ENCODE data around the gene PREX1.

PREX1 gene

GRCh38 chr20:48826069-48826468 lies 1.7 kb downstream of the PREX1 start:
- no peak for DNase-seq (ENCODE audit: extremely low read depth in 1 of 2, low read depth in 1 of 2)

DNA sequence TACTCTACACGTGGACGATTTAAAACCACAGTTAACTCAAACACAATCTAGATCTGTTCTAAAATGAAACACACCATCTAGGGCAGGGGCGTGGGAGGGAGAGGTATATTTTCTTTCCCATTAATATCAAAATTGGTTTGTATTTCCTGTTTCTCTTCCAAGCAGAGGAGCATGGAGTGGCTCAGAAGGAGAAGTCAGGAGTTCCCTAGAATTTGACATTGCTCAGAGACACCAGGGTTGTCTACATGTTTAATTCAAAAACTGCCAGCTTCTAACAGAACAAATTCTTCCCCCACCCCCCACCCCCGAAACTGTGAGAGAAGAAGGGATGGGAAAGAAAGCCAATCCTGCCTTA lies 2.3 kb downstream of the PREX1 start:
- no peak for DNase-seq (ENCODE audit: extremely low read depth in 1 of 2, low read depth in 1 of 2)

- DNase-seq (ENCODE audit: extremely low read depth in 1 of 2, low read depth in 1 of 2), result no peak
Observed at GRCh38 chr20:48824830-48825565, 2.8 kb downstream of the PREX1 start.

DNA sequence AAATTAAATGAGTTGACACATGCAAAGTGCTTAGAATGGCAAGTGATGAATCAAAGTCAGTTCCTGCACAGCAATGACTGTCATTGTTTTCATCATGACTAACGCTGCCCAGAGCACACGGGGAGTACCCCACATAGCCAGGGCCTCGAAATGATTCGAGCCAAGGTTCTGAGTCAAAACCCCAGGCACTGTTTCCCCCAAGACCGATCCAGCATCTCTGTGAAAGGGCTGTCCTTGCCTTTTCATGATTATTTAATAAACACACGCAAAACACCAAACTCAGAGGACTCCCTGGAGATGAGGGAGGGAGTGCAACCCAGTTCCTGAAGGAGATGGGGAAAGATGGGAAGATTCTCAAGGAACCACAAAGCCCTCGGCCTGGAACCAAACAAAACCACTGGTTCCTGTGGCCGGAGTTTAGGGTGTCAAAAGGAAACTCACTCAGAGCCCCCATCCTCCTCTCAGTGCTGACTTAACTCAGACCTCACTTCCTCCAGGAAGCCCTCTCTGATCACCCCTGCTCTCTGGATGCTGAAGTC lies 3.8 kb downstream of the PREX1 start:
- peak; percentile 51 to 73 for DNase-seq (ENCODE audit: extremely low read depth in 1 of 2, low read depth in 1 of 2)

- no peak for DNase-seq (ENCODE audit: extremely low read depth in 1 of 2, low read depth in 1 of 2)
Observed at GRCh38 chr20:48823476-48823875, 4.3 kb downstream of the PREX1 start.

DNA sequence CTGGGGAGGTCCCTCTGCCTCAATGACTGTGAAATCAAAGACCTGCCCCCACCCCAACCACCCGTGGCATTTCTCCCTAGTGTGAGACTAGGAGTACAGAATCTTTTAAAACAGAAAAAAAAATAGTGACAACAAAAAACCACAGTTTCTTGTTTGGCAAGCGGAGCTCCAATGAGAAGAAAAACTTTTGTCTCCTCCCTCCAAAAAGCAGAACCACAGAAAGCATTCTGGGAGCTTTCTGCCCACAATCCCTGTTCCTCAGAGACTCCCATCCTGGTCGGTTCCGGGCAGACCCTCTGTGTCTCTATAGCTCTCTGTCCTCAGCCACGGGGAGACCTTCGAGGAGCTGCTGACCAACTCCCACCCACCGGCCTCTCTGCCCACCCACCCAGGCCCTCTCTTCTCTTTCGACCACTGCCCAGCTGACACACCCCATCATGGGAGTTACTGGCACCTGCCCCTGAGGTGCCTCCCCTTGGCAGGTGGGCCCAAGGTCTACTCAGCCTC lies 4.9 kb downstream of the PREX1 start:
- DNase-seq (ENCODE audit: extremely low read depth in 1 of 2, low read depth in 1 of 2), result no peak

DNA sequence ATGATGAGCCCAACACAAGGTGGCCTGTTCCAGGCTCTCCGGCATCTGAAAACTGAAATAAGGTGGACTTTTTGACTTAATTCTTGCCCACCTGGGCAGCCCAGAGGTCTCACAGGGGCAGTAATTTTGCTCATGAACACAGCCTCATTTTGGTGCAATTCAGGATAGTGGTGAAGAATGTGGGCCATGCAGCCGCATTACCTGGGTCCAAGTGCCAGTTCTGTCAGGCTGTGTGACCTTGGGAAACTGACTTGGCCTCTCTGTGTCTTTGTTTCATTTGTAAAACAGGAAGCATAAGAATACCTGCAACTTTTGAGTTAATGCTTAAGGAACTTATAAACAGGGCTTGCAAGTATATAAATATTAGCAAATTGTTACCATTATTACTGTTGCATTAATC lies 5.6 kb downstream of the PREX1 start:
- DNase-seq (ENCODE audit: extremely low read depth in 1 of 2, low read depth in 1 of 2), result no peak

- DNase-seq (ENCODE audit: extremely low read depth in 1 of 2, low read depth in 1 of 2), result no peak
Observed at GRCh38 chr20:48821261-48821920, 6.4 kb downstream of the PREX1 start.

DNA sequence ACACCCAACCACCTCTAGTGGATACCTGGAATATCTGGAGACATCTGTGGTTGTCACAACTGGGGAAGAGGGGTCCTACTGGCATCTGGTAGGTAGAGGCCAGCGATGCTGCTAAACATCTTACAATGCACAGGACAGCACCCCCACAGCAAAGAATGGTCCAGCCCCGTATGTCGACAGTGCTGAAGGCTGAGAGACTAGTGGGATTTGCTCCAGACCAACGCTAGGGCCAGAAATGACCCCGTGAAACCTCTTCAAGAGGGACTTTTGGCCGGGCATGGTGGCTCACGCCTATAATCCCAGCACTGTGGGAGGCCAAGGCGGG lies 7.2 kb downstream of the PREX1 start:
- DNase-seq (ENCODE audit: extremely low read depth in 1 of 2, low read depth in 1 of 2), result no peak

GRCh38 chr20:48819821-48820648 lies 7.8 kb downstream of the PREX1 start:
- no peak for DNase-seq (ENCODE audit: extremely low read depth in 1 of 2, low read depth in 1 of 2)

- DNase-seq (ENCODE audit: extremely low read depth in 1 of 2, low read depth in 1 of 2), result no peak
Observed at GRCh38 chr20:48819089-48819488, 8.7 kb downstream of the PREX1 start.

- DNase-seq (ENCODE audit: extremely low read depth in 1 of 2, low read depth in 1 of 2), result no peak
Observed at GRCh38 chr20:48818481-48818987, 9.3 kb downstream of the PREX1 start.

DNA sequence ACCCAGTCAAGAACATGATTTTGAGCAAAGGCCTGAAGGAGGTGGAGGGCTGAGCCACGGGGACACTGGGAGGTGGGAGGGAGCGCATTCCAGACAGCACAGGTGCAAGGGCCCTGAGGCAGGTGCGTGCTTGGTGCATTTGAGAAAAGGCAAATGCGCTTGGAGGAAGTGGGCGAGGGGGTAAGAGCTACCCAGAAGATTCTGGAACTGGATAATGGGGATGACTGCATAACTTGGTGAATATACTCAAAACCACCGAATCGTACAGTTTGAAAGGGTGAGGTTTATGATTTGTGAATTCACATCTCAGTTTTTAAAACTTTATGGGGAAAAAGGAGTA lies 9.8 kb downstream of the PREX1 start:
- no peak for DNase-seq (ENCODE audit: extremely low read depth in 1 of 2, low read depth in 1 of 2)

DNA sequence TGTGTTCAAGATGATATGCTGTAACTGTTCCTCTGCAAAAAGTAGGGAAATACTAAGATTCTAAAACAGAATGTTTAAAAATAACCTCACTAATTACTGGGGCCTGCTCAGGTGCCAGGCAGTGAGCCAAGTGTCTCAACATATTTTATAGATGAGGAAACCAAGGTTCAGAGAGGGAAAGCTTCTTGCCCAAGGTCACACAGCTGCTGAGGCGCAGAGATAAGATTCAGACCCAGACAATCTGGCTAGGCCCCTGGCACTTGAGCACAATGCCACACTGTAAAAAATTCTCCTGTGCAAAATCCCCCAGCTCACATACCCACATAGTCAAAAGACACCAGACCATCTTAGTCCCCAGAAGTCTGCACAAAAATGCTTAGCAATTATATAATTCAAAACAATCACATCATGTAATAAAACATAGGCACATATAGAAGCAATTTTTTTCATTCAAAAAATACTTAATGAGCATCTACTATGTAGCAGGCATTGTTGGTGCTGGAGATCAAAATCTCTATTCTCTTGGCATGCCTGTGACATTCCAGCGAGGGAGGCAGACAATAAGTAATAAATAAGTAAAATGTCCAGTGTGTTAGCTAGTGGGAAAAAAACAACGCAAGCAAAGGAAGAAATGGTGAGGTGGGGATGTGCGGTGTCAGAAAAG lies 10.3 kb downstream of the PREX1 start:
- DNase-seq (ENCODE audit: extremely low read depth in 1 of 2, low read depth in 1 of 2), result no peak

DNA sequence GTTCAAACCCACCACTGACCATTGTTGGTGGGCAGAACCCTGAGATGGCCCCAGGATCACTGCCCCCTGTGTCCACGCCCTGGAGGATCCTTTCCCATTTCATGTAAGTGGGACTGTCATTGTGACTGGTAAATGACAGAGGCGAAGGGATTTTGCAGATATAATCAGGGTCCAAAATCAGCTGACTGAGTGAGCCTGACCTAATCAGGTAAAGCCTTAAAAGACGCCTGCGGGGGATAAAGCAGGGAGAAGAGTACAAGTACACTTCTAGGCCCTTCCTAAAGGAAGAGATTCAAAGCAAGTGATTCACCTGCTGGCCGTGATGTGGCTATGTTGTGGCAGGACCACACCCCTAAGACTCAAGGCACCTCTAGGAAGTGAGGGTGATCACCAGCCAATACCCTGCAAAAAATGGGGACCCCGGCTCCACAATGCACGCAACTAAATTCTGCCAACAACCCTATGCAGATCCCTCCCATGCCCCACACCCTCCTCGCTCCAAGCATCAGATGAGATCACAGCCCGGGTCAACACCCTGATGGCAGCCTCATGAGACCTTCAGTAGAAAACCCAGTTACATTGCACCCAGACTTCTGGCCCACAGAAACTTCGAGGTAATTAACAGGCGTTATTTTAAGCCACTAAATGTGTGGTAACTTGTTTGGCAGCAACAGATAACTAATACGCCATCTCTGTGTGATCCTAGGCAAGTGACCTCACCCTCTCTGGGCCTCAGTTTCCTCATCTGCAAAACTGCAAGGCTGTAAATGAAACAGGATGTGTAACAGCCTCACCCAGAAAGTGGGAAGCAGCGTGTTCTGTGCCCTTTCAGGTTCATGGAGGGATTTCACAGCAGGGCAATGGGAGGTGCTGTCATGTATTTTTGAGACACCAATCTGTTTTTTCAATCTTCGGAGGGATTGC lies 11.3 kb downstream of the PREX1 start:
- no peak for DNase-seq (ENCODE audit: extremely low read depth in 1 of 2, low read depth in 1 of 2)

DNA sequence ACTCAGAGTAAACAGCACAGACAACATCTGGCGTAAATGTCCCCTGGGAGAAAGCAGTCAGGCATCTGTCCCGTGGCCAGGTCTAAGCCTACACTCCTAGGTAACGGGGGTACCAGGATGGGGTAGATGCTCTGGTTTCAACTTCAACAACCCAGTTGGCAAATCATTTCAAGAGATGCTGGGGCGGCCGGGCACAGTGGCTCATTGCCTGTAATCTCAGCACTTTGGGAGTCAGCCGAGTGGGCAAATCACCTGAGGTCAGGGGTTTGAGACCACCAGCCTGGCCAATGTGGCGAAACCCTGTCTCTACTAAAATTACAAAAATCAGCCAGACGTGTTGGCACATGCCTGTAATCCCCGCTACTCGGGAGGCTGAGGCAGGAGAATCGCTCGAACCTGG lies 12.3 kb downstream of the PREX1 start:
- DNase-seq (ENCODE audit: extremely low read depth in 1 of 2, low read depth in 1 of 2), result no peak

- DNase-seq (ENCODE audit: extremely low read depth in 1 of 2, low read depth in 1 of 2), result no peak
Observed at GRCh38 chr20:48814633-48815032, 13.2 kb downstream of the PREX1 start.

DNA sequence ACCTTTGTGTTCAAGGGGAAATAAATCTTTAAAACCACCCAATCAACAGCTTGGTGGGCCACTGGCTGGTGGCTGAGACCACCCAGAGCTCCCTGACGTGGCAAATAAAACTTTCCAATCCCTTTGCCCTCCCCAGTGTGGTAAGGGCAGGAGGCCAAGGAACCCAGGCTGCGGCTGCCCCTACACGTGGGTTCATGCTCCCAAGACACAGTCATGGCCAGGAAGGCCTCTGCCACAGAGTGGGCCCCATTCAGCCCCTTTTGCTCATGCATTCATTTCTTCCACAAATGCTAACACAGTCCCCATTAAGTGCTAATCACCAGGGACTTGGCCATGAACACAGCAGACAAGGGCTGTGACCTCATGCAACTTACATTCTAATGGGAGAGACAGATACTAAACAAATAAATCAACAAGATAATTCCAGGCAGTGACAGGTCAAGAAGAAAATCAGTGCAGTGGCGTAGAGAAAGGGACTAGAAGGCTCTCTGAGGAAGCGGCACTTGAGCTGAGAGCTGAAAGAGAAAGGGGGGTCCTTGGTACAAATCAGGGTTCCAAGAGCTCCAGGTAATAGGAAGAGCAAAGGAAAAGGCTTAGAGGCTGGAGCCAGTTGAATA lies 13.8 kb downstream of the PREX1 start:
- DNase-seq (ENCODE audit: extremely low read depth in 1 of 2, low read depth in 1 of 2), result no peak

GRCh38 chr20:48813446-48813747 lies 14.4 kb downstream of the PREX1 start:
- DNase-seq (ENCODE audit: extremely low read depth in 1 of 2, low read depth in 1 of 2), result no peak
